Endodermal cell (in vitro differentiated cells): ENCODE measurements around the gene ENTPD2. TPM values are rescaled to one million over a fixed set of nuclear protein-coding genes. Genes with fewer than 3 reads are reported as not detected.
A peak's percentile ranks its signal among the peaks of the same experiment; 100 is the strongest.

ENCODE experiments used
- DNase-seq: peaks from one replicate; pipeline ENCODE4 v3.0.0-alpha.2; 2017
- H3K27ac ChIP-seq: 2 replicates; pipeline ENCODE4 v1.5.1; 2013; ENCODE audit warnings: mild to moderate bottlenecking, low read depth, low read length, moderate library complexity
- H3K27me3 ChIP-seq: 2 replicates; pipeline ENCODE4 v1.6.1; 2013; ENCODE audit warnings: mild to moderate bottlenecking, low read length, moderate library complexity; ENCODE audit not compliant: insufficient read depth, control insufficient read depth, poor library complexity, severe bottlenecking
- H3K36me3 ChIP-seq: 2 replicates; pipeline ENCODE4 v1.7.0; 2013; ENCODE audit warnings: mild to moderate bottlenecking, low read length, moderate library complexity; ENCODE audit not compliant: control insufficient read depth, insufficient read depth
- H3K4me1 ChIP-seq: one replicate; pipeline ENCODE4 v1.7.0; 2013; ENCODE audit warnings: low read length; ENCODE audit not compliant: control insufficient read depth, insufficient read depth
- H3K4me3 ChIP-seq: 2 replicates; pipeline ENCODE4 v1.5.1; 2013; ENCODE audit warnings: mild to moderate bottlenecking, low read length, moderate library complexity
- H3K9ac ChIP-seq: 2 replicates; pipeline ENCODE4 v1.6.1; 2013; ENCODE audit warnings: mild to moderate bottlenecking, low read length, moderate library complexity; ENCODE audit not compliant: poor library complexity, severe bottlenecking; ENCODE audit errors: extremely low read depth
- H3K9me3 ChIP-seq: 2 replicates; pipeline ENCODE4 v1.6.1; 2013; ENCODE audit warnings: mild to moderate bottlenecking, low read length, moderate library complexity; ENCODE audit not compliant: control insufficient read depth
- H3K27ac Mint-ChIP-seq: 2 replicates; pipeline ENCODE4 v1.8.0; 2020; ENCODE audit warnings: mixed read lengths
- H3K27me3 Mint-ChIP-seq: 2 replicates; pipeline ENCODE4 v1.8.0; 2021; ENCODE audit warnings: mild to moderate bottlenecking, mixed read lengths; ENCODE audit not compliant: insufficient read depth
- H3K36me3 Mint-ChIP-seq: 2 replicates; pipeline ENCODE4 v1.8.0; 2020; ENCODE audit warnings: low read depth, mixed read lengths
- H3K4me1 Mint-ChIP-seq: 2 replicates; pipeline ENCODE4 v1.8.0; 2020; ENCODE audit warnings: mixed read lengths
- H3K4me3 Mint-ChIP-seq: 2 replicates; pipeline ENCODE4 v1.8.0; 2020; ENCODE audit warnings: mild to moderate bottlenecking, moderate library complexity, mixed read lengths
- H3K9me3 Mint-ChIP-seq: 2 replicates; pipeline ENCODE4 v1.8.0; 2020; ENCODE audit warnings: mild to moderate bottlenecking, mixed read lengths
- CTCF ChIP-seq: fragments of 200-600 bp; sonication (generic); conservative IDR thresholded peaks from 2 replicates; pipeline ENCODE4 v1.5.0; 2021; ENCODE audit warnings: antibody characterized with exemption, mild to moderate bottlenecking
- WGBS, 2 experiments: methylation state at CpG; one replicate each; pipeline versions ENCODE4 v1.1.5 to v1.1.7; 2013; ENCODE audit warnings: missing lambda C conversion rate in 2 of 2, mixed read lengths in 1 of 2; ENCODE audit not compliant: insufficient coverage in 1 of 2, insufficient read length in 1 of 2; 5-methylcytosine and 5-hydroxymethylcytosine counted together
- total RNA-seq, 2 donors: library from RNA; stranded (reverse); fragmentation: NEBNext Ultra II Directional in 1 of 2; extraction: Animal tissue kit (Norgen Biotek cat#: 25700) in 1 of 2; gene quantifications; 2 replicates in 1 of 2; 3 replicates in 1 of 2; pipeline ENCODE4 v1.2.1, GENCODE V29; 2021

ENTPD2 gene
- total RNA-seq, 2 donors from 2014 or later, result 1.2 to 2.4 TPM

GRCh38 chr9:137089232-137089947 lies 35.5 kb upstream of the ENTPD2 start:
- Histone ChIP-seq H3K9me3 (no peaks in the 10 kb centered on the region), H3K4me1 (no peaks in the 10 kb centered on the region), H3K9ac (no peak overlapping the region), H3K4me3 (no peak overlapping the region), H3K27ac (no peak overlapping the region), H3K27me3 (no peaks in the 10 kb centered on the region), H3K36me3 (peaks cover 36% of the 10 kb centered on the region)
- WGBS, 2 experiments, result 91 to 95% methylated on average over 9 to 11 of the region's 11 CpGs
- Mint-ChIP-seq H3K27me3 (peaks cover 6% of the 10 kb centered on the region), H3K36me3 (peaks cover 27% of the 10 kb centered on the region), H3K9me3 (no peaks in the 10 kb centered on the region), H3K4me3 (no peak overlapping the region), H3K27ac (no peak overlapping the region), H3K4me1 (peaks cover 10% of the 10 kb centered on the region)
- TF ChIP-seq CTCF, result no peak
- no peak for DNase-seq

- no peak overlapping the region for H3K27ac Mint-ChIP-seq
- no peak overlapping the region for H3K27ac ChIP-seq
- peaks cover 10% of the 10 kb centered on the region for H3K4me1 Mint-ChIP-seq
Measured at GRCh38 chr9:137088121-137088520, 34.3 kb upstream of the ENTPD2 start.

GRCh38 chr9:137087409-137087925 lies 33.6 kb upstream of the ENTPD2 start:
- H3K27me3 Mint-ChIP-seq, result peaks cover 6% of the 10 kb centered on the region
- H3K36me3 Mint-ChIP-seq, result peaks cover 19% of the 10 kb centered on the region
- no peaks in the 10 kb centered on the region for H3K27me3 ChIP-seq
- WGBS, 2 experiments, result 5 to 8% methylated on average over 17 to 22 of the region's 22 CpGs
- peak overlapping the region; percentile 95 for H3K4me3 ChIP-seq
- H3K4me3 Mint-ChIP-seq, result peak overlapping the region; percentile 75
- H3K9me3 Mint-ChIP-seq, result no peaks in the 10 kb centered on the region
- H3K27ac Mint-ChIP-seq, result peak overlapping the region; percentile 85
- H3K9ac ChIP-seq, result peak overlapping the region; percentile 60
- H3K36me3 ChIP-seq, result peaks cover 23% of the 10 kb centered on the region
- H3K9me3 ChIP-seq, result no peaks in the 10 kb centered on the region
- peak; percentile 68 for DNase-seq
- no peak overlapping the region for H3K27ac ChIP-seq
- peaks cover 10% of the 10 kb centered on the region for H3K4me1 Mint-ChIP-seq
- no peak for TF ChIP-seq CTCF
- H3K4me1 ChIP-seq, result no peaks in the 10 kb centered on the region

More at GRCh38 chr9:137088121-137088520, 34.3 kb upstream of the ENTPD2 start:
- WGBS, 2 experiments, result 91 to 94% methylated on average over 4 to 5 of the region's 5 CpGs
- no peaks in the 10 kb centered on the region for H3K9me3 Mint-ChIP-seq
- peaks cover 6% of the 10 kb centered on the region for H3K27me3 Mint-ChIP-seq
- Histone ChIP-seq H3K27me3 (no peaks in the 10 kb centered on the region), H3K9ac (no peak overlapping the region), H3K36me3 (peaks cover 30% of the 10 kb centered on the region), H3K9me3 (no peaks in the 10 kb centered on the region), H3K4me1 (no peaks in the 10 kb centered on the region), H3K4me3 (peak overlapping the region; percentile 95)
- peaks cover 24% of the 10 kb centered on the region for H3K36me3 Mint-ChIP-seq
- no peak for TF ChIP-seq CTCF
- DNase-seq, result no peak
- H3K4me3 Mint-ChIP-seq, result peak overlapping the region; percentile 75
